Subcutaneous abdominal adipose tissue (tissue), 5 donors: ENCODE data around the gene ABCC9.

Source experiments
- H3K27ac ChIP-seq: one replicate; pipeline ENCODE4 v1.7.0; 2013; ENCODE audit warnings: low read depth, mild to moderate bottlenecking, inconsistent platforms, low read length, moderate library complexity
- H3K27me3 ChIP-seq, 5 donors: one replicate each; pipeline ENCODE4 v1.7.0; 2013; ENCODE audit warnings: low read length in 5 of 5, inconsistent platforms in 1 of 5; ENCODE audit not compliant: control insufficient read depth in 5 of 5, insufficient read depth in 4 of 5
- H3K36me3 ChIP-seq, 5 donors: one replicate each; pipeline ENCODE4 v1.7.0; 2013; ENCODE audit warnings: low read length in 5 of 5; ENCODE audit not compliant: control insufficient read depth in 5 of 5, insufficient read depth in 5 of 5
- H3K4me1 ChIP-seq, 5 donors: one replicate each; pipeline ENCODE4 v1.7.0; 2013; ENCODE audit warnings: low read length in 5 of 5, mild to moderate bottlenecking in 3 of 5, moderate library complexity in 1 of 5; ENCODE audit not compliant: control insufficient read depth in 5 of 5, insufficient read depth in 5 of 5
- H3K4me3 ChIP-seq, 5 donors: one replicate each; pipeline ENCODE4 v1.7.0; 2013; ENCODE audit warnings: low read length in 5 of 5, low read depth in 1 of 5
- H3K9ac ChIP-seq, 5 donors: one replicate each; pipeline ENCODE4 v1.7.0; 2013; ENCODE audit warnings: low read length in 5 of 5, mild to moderate bottlenecking in 4 of 5, moderate library complexity in 3 of 5
- H3K9me3 ChIP-seq, 5 donors: one replicate each; pipeline ENCODE4 v1.7.0; 2013; ENCODE audit warnings: low read length in 5 of 5; ENCODE audit not compliant: control insufficient read depth in 5 of 5
- donor health status: healthy.
- donor health status: healthy.
- donor health status: healthy.
- donor health status: healthy.
- donor health status: healthy.

ABCC9 gene

GRCh38 chr12:21852251-21852650, 89.0 kb downstream of the ABCC9 start:
- Histone ChIP-seq H3K27me3 (no peaks in the 10 kb centered on the region), H3K4me3 (no peak overlapping the region), H3K4me1 (peaks cover 0 to 13% (median 3%) of the 10 kb centered on the region in 5 donors), H3K9me3 (no peaks in the 10 kb centered on the region), H3K9ac (no peak overlapping the region), H3K27ac (no peak overlapping the region), H3K36me3 (peaks cover 0 to 5% (median under 1%) of the 10 kb centered on the region in 5 donors)

GRCh38 chr12:21851151-21851550, 90.1 kb downstream of the ABCC9 start:
- H3K9ac ChIP-seq, result no peak overlapping the region
- H3K36me3 ChIP-seq, result peaks cover 0 to 7% (median 4%) of the 10 kb centered on the region in 5 donors
- H3K9me3 ChIP-seq, result no peaks in the 10 kb centered on the region
- no peaks in the 10 kb centered on the region for H3K27me3 ChIP-seq
- no peak overlapping the region for H3K4me3 ChIP-seq
- no peak overlapping the region for H3K27ac ChIP-seq
- H3K4me1 ChIP-seq, result peaks cover 0 to 13% (median 3%) of the 10 kb centered on the region in 5 donors

DNA sequence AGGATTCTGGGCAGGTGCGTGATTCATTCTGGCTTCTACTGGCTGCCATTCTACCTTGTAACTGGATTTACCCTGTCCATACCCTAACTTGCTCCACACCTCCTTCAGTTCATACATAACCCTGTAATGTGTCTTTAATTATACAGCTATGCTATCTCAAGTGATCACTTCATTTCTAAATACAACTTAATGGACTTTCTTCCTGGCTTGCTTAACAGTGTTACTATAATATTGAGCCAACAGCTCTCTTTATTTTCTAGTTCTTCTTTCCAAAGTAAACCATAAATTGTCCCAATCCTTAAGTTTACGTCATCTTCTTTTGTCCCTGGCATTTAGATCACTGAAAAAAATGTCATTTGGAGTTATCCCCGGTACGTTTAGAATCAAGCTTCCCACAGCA, 90.8 kb downstream of the ABCC9 start:
- no peak overlapping the region for H3K4me3 ChIP-seq
- peaks cover 0 to 14% (median 6%) of the 10 kb centered on the region in 5 donors for H3K36me3 ChIP-seq
- no peak overlapping the region for H3K9ac ChIP-seq
- no peak overlapping the region for H3K27ac ChIP-seq
- H3K4me1 ChIP-seq, result peaks cover 0 to 13% (median 3%) of the 10 kb centered on the region in 5 donors
- no peaks in the 10 kb centered on the region for H3K9me3 ChIP-seq
- H3K27me3 ChIP-seq, result no peaks in the 10 kb centered on the region

DNA sequence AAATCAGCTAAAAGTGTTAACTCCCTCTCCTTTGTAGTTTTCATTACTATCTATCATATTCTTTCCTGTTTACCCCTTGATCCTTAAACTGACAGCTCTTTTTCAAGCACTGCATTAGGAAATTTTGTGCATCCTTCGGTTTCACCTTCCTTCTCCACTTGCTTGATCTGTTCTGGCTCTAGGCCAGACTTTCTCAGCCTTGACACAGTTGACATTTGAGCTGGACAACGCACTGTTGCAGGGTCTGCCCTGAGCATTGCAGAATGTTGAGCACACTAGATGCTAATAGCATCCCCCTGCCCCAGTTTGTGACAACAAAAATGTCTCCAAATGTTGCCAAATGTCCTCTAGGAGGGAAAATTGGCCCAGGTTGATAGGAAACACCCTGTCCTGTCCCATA, 91.3 kb downstream of the ABCC9 start:
- no peak overlapping the region for H3K4me3 ChIP-seq
- H3K4me1 ChIP-seq, result peaks cover 0 to 13% (median 3%) of the 10 kb centered on the region in 5 donors
- no peaks in the 10 kb centered on the region for H3K9me3 ChIP-seq
- H3K27me3 ChIP-seq, result no peaks in the 10 kb centered on the region
- H3K9ac ChIP-seq, result no peak overlapping the region
- H3K36me3 ChIP-seq, result peaks cover 0 to 14% (median 8%) of the 10 kb centered on the region in 5 donors
- H3K27ac ChIP-seq, result no peak overlapping the region

GRCh38 chr12:21848192-21848591, 93.0 kb downstream of the ABCC9 start:
- H3K36me3 ChIP-seq, result peaks cover 0 to 22% (median 8%) of the 10 kb centered on the region in 5 donors
- peaks cover 0 to 13% (median 3%) of the 10 kb centered on the region in 5 donors for H3K4me1 ChIP-seq
- no peaks in the 10 kb centered on the region for H3K9me3 ChIP-seq
- H3K27ac ChIP-seq, result no peak overlapping the region
- H3K27me3 ChIP-seq, result no peaks in the 10 kb centered on the region
- H3K9ac ChIP-seq, result no peak overlapping the region
- no peak overlapping the region for H3K4me3 ChIP-seq

- Histone ChIP-seq H3K9me3 (no peaks in the 10 kb centered on the region), H3K27me3 (no peaks in the 10 kb centered on the region), H3K4me1 (peaks cover 0 to 3% (median 3%) of the 10 kb centered on the region in 5 donors), H3K27ac (no peak overlapping the region), H3K36me3 (peaks cover 0 to 31% (median 5%) of the 10 kb centered on the region in 5 donors), H3K4me3 (no peak overlapping the region), H3K9ac (no peak overlapping the region)
Observed at GRCh38 chr12:21843795-21844194, 97.4 kb downstream of the ABCC9 start.

GRCh38 chr12:21839776-21840175, 101.5 kb downstream of the ABCC9 start:
- no peak overlapping the region for H3K9ac ChIP-seq
- H3K9me3 ChIP-seq, result no peaks in the 10 kb centered on the region
- H3K36me3 ChIP-seq, result peaks cover 0 to 38% (median 6%) of the 10 kb centered on the region in 5 donors
- H3K4me3 ChIP-seq, result no peak overlapping the region
- H3K27me3 ChIP-seq, result no peaks in the 10 kb centered on the region
- H3K27ac ChIP-seq, result no peak overlapping the region
- no peaks in the 10 kb centered on the region for H3K4me1 ChIP-seq

- Histone ChIP-seq H3K4me1 (no peaks in the 10 kb centered on the region), H3K4me3 (no peak overlapping the region), H3K36me3 (peaks cover 0 to 28% (median 6%) of the 10 kb centered on the region in 5 donors), H3K27me3 (no peaks in the 10 kb centered on the region), H3K27ac (no peak overlapping the region), H3K9me3 (no peaks in the 10 kb centered on the region), H3K9ac (no peak overlapping the region)
Observed at GRCh38 chr12:21837847-21838246, 103.4 kb downstream of the ABCC9 start.

DNA sequence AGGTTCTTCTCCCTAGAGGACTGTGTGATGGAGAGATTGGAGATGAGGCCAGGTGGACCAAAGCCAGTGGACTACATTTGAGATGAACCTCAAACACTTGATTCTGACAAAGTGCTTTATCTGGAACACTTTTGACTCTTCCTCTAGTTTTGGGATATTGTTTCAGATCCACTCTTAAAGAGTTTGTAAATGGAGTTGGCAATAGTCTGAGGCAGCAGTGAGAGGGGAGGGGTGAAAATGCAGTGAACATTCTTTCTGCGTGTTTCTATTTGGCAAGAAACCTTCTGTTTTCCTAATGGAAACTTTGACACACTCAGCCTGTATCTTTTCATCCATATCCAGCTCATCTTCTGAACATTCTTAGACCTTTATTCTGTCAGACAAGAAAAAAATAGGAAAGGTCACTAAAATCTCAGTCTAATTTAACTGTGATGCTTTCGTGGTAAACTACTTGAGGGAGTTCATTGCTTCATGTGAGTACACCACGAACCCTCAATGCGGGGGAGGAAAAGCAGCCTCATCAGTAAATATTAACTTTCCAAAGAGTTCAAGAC, 109.4 kb downstream of the ABCC9 start:
- Histone ChIP-seq H3K4me3 (no peak overlapping the region), H3K9me3 (no peaks in the 10 kb centered on the region), H3K9ac (no peak overlapping the region), H3K36me3 (peaks cover 0 to 10% (median 2%) of the 10 kb centered on the region in 5 donors), H3K27ac (peak overlapping the region; percentile 83), H3K27me3 (no peaks in the 10 kb centered on the region), H3K4me1 (peaks cover 0 to 35% (median 22%) of the 10 kb centered on the region in 5 donors)

- H3K4me3 ChIP-seq, result peak overlapping the region in 1 of 5 donors; percentile 23
- H3K27ac ChIP-seq, result peak overlapping the region; percentile 76
- H3K4me1 ChIP-seq, result peaks cover 0 to 47% (median 27%) of the 10 kb centered on the region in 5 donors
Observed at GRCh38 chr12:21828779-21829178, 112.4 kb downstream of the ABCC9 start.

More at GRCh38 chr12:21828779-21829178, 112.4 kb downstream of the ABCC9 start:
- H3K36me3 ChIP-seq, result no peaks in the 10 kb centered on the region
- no peaks in the 10 kb centered on the region for H3K9me3 ChIP-seq
- H3K27me3 ChIP-seq, result no peaks in the 10 kb centered on the region
- H3K9ac ChIP-seq, result no peak overlapping the region
